ENCODE measurements around the gene RAB11FIP4. TPM values are rescaled to one million over a fixed set of nuclear protein-coding genes. Genes with fewer than 3 reads are reported as not detected.

RAB11FIP4 gene
- total and polyA plus RNA-seq, 10 of the 15 experiments (the other 5 are each of a cell fraction or from before 2014, with no cell fraction given): 1.4 to 27.0 (median 17.6) TPM

GRCh38 chr17:31560616-31561235 is 169.3 kb downstream of the RAB11FIP4 start:
- no peak overlapping the region for H3K4me3 ChIP-seq
- H3K4me1 ChIP-seq (ENCODE audit: control insufficient read depth, insufficient read depth, low read length): no peaks in the 10 kb centered on the region
- ChIA-PET SMC1A (ENCODE audit: uncharacterized antibody, unreplicated experiment) (no interaction called here), POLR2A (interaction anchor here (0.7 kb wide), 1 partner anchor 12 kb away, joined by 3 read pairs; no protein-coding TSS in a partner anchor), RAD21 (ENCODE audit: unreplicated experiment) (interaction anchor here (1.7 kb wide), 1 partner anchor 281 kb away, joined by 6 read pairs; no protein-coding TSS in a partner anchor), CTCF (interaction anchor here (1.2 to 6.4 kb wide), 4 partner anchors 8 to 282 kb away, joined by 3 to 55 read pairs (median 4); no protein-coding TSS in a partner anchor)
- H2AFZ ChIP-seq (ENCODE audit: control insufficient read depth, low read depth, low read length): no peak overlapping the region
- in situ Hi-C loops (cut with MboI): no loop called here
- peaks cover 0 to 5% of the 10 kb centered on the region in 2 experiments; a peak in 2 of 4 replicates for H3K27me3 ChIP-seq (replicated peaks in 1 of 2; ENCODE audit: control insufficient read depth in 2 of 2, insufficient read depth in 2 of 2, low read length in 1 of 2)
- no peaks in the 10 kb centered on the region for H4K20me1 ChIP-seq (ENCODE audit: control insufficient read depth, insufficient read depth)
- no peak for FAIRE-seq
- H3K4me2 ChIP-seq (ENCODE audit: control insufficient read depth, insufficient read depth): no peak overlapping the region
- H3K9ac ChIP-seq (ENCODE audit: control insufficient read depth, insufficient read depth, low read length): no peak overlapping the region
- TF ChIP-seq CHD4 (IDR thresholded peaks at IDR 0.05) (no peak), CTCF (IDR thresholded peaks at IDR 0.05 in 2 of 3, conservative IDR thresholded peaks at IDR 0.05 in 1 of 3; ENCODE audit: control insufficient read depth in 2 of 3, extremely low read depth in 1 of 3, insufficient read depth in 1 of 3, low read depth in 3 of 3, low read length in 3 of 3) (no peak), SP1 (IDR thresholded peaks at IDR 0.05; ENCODE audit: low read depth, low read length) (no peak), REST (IDR thresholded peaks at IDR 0.05; ENCODE audit: low read depth, low read length) (no peak), CREB1 (IDR thresholded peaks at IDR 0.05; ENCODE audit: low read depth) (no peak)
- H3K36me3 ChIP-seq (ENCODE audit: control insufficient read depth in 2 of 2, insufficient read depth in 2 of 2, low read length in 1 of 2): no peaks in the 10 kb centered on the region
- ATAC-seq: no peak
- H3K27ac ChIP-seq (ENCODE audit: control insufficient read depth, insufficient read depth): no peak overlapping the region
- BruUV-seq (replicated peaks): no TSS peak
- 29% methylated on average over 10 of the region's 10 CpGs for WGBS (ENCODE audit: insufficient coverage, insufficient replicate concordance, low lambda C conversion rate, missing lambda C conversion rate)
- no peak for DNase-seq (ENCODE audit: low read depth, low spot score)
- H3K79me2 ChIP-seq (ENCODE audit: control insufficient read depth, insufficient read depth, low read length): no peaks in the 10 kb centered on the region
- intact Hi-C loops (cut with micrococcal nuclease; ENCODE audit: unreplicated experiment): no loop called here
- H3K9me3 ChIP-seq (replicated peaks; ENCODE audit: control insufficient read depth, insufficient read depth, low read length): no peaks in the 10 kb centered on the region
